ENCODE data around the gene HADHA. TPM values are rescaled to one million over a fixed set of nuclear protein-coding genes. Genes with fewer than 3 reads are reported as not detected.

Gene HADHA
- total RNA-seq, 1 donor from 2014 or later: 120 TPM

GRCh38 chr2:26224095-26224494 lies 20.3 kb downstream of the HADHA start:
- H2AFZ ChIP-seq (replicated peaks): no peak overlapping the region
- H3K9me3 Mint-ChIP-seq: peaks cover 4% of the 10 kb centered on the region
- H4K20me1 ChIP-seq (ENCODE audit: low read depth): no peaks in the 10 kb centered on the region
- H3K27ac ChIP-seq: no peak overlapping the region
- no peak overlapping the region for H3K4me3 ChIP-seq
- no peak overlapping the region for H3K9ac ChIP-seq
- H3K27ac Mint-ChIP-seq: no peak overlapping the region
- peaks cover 4% of the 10 kb centered on the region for H3F3A ChIP-seq (ENCODE audit: low read depth)
- no peaks in the 10 kb centered on the region for H3K27me3 Mint-ChIP-seq (ENCODE audit: insufficient read depth, low read depth)
- H3K79me2 ChIP-seq (ENCODE audit: low read depth): no peaks in the 10 kb centered on the region
- DNase-seq (ENCODE audit: low spot score): no peak
- peaks cover 20% of the 10 kb centered on the region for H3K36me3 ChIP-seq
- no peak overlapping the region for H3K4me3 Mint-ChIP-seq
- H3K9me3 ChIP-seq (ENCODE audit: low read depth): no peaks in the 10 kb centered on the region
- H3K4me1 ChIP-seq: no peaks in the 10 kb centered on the region
- H3K27me3 ChIP-seq: no peaks in the 10 kb centered on the region
- TF ChIP-seq EZH2 (IDR thresholded peaks at IDR 0.05): no peak
- no peak for TF ChIP-seq EZH2phosphoT487 (IDR thresholded peaks at IDR 0.05)
- no peak for TF ChIP-seq CTCF (IDR thresholded peaks at IDR 0.05)
- H3K36me3 Mint-ChIP-seq: peaks cover 37% of the 10 kb centered on the region
- no peaks in the 10 kb centered on the region for H3K4me1 Mint-ChIP-seq
- H3K4me2 ChIP-seq: no peak overlapping the region

GRCh38 chr2:26223018-26223417 lies 21.4 kb downstream of the HADHA start:
- Histone ChIP-seq H3F3A (ENCODE audit: low read depth) (peaks cover 4% of the 10 kb centered on the region), H3K79me2 (ENCODE audit: low read depth) (no peaks in the 10 kb centered on the region), H3K27ac (no peak overlapping the region), H3K36me3 (peaks cover 20% of the 10 kb centered on the region), H3K27me3 (no peaks in the 10 kb centered on the region), H2AFZ (replicated peaks) (no peak overlapping the region), H3K4me3 (no peak overlapping the region), H3K9ac (no peak overlapping the region), H4K20me1 (ENCODE audit: low read depth) (no peaks in the 10 kb centered on the region), H3K9me3 (ENCODE audit: low read depth) (no peaks in the 10 kb centered on the region), H3K4me1 (no peaks in the 10 kb centered on the region), H3K4me2 (no peak overlapping the region)
- peaks cover 37% of the 10 kb centered on the region for H3K36me3 Mint-ChIP-seq
- no peaks in the 10 kb centered on the region for H3K4me1 Mint-ChIP-seq
- H3K4me3 Mint-ChIP-seq: no peak overlapping the region
- H3K27ac Mint-ChIP-seq: no peak overlapping the region
- DNase-seq (ENCODE audit: low spot score): no peak
- no peaks in the 10 kb centered on the region for H3K27me3 Mint-ChIP-seq (ENCODE audit: insufficient read depth, low read depth)
- peaks cover 10% of the 10 kb centered on the region for H3K9me3 Mint-ChIP-seq
- TF ChIP-seq CTCF (IDR thresholded peaks at IDR 0.05) (no peak), EZH2phosphoT487 (IDR thresholded peaks at IDR 0.05) (no peak), EZH2 (IDR thresholded peaks at IDR 0.05) (no peak)

GRCh38 chr2:26217720-26218119 lies 26.7 kb downstream of the HADHA start:
- Histone ChIP-seq H3K9ac (no peak overlapping the region), H2AFZ (replicated peaks) (no peak overlapping the region), H3K9me3 (ENCODE audit: low read depth) (no peaks in the 10 kb centered on the region), H3K4me1 (no peaks in the 10 kb centered on the region), H3K27me3 (no peaks in the 10 kb centered on the region), H3F3A (ENCODE audit: low read depth) (no peaks in the 10 kb centered on the region), H3K27ac (no peak overlapping the region), H4K20me1 (ENCODE audit: low read depth) (no peaks in the 10 kb centered on the region), H3K4me3 (no peak overlapping the region), H3K79me2 (ENCODE audit: low read depth) (no peaks in the 10 kb centered on the region), H3K36me3 (no peaks in the 10 kb centered on the region), H3K4me2 (no peak overlapping the region)
- no peak for TF ChIP-seq EZH2phosphoT487 (IDR thresholded peaks at IDR 0.05)
- no peak for TF ChIP-seq CTCF (IDR thresholded peaks at IDR 0.05)
- no peak for TF ChIP-seq EZH2 (IDR thresholded peaks at IDR 0.05)
- Mint-ChIP-seq H3K4me3 (no peak overlapping the region), H3K9me3 (peaks cover 10% of the 10 kb centered on the region), H3K27ac (no peak overlapping the region), H3K4me1 (no peaks in the 10 kb centered on the region), H3K27me3 (ENCODE audit: insufficient read depth, low read depth) (no peaks in the 10 kb centered on the region), H3K36me3 (peaks cover 34% of the 10 kb centered on the region)
- DNase-seq (ENCODE audit: low spot score): no peak
